Testis (tissue), 3 donors: ENCODE results near the gene EFEMP2. TPM values are rescaled to one million over a fixed set of nuclear protein-coding genes. Genes with fewer than 3 reads are reported as not detected.
A peak's percentile ranks its signal among the peaks of the same experiment; 100 is the strongest.

Experiments
- DNase-seq: peaks from one replicate; pipeline ENCODE4 v3.0.0-alpha.2; 2019
- H3K27ac ChIP-seq, 2 donors: fragments of 200-600 bp; sonication (generic); one replicate each; pipeline ENCODE4 v1.5.1; 2019
- H3K27me3 ChIP-seq: fragments of 200-600 bp; sonication (generic); one replicate; pipeline ENCODE4 v1.5.1; 2019
- H3K36me3 ChIP-seq: fragments of 200-600 bp; sonication (generic); one replicate; pipeline ENCODE4 v1.5.1; 2017; ENCODE audit warnings: low read depth; ENCODE audit errors: missing control alignments
- H3K4me1 ChIP-seq: fragments of 200-600 bp; sonication (generic); one replicate; pipeline ENCODE4 v1.5.1; 2019
- H3K4me3 ChIP-seq, 2 donors: fragments of 200-600 bp; sonication (generic); one replicate each; pipeline ENCODE4 v1.5.1; 2017 to 2019
- H3K9me3 ChIP-seq: fragments of 200-600 bp; sonication (generic); one replicate; pipeline ENCODE4 v1.5.1; 2017
- POLR2A ChIP-seq: fragments of 450-650 bp; IDR thresholded peaks from one replicate; pipeline ENCODE4 v1.6.1; 2017; ENCODE audit warnings: antibody characterized with exemption, mild to moderate bottlenecking, moderate library complexity
- WGBS, 2 donors: methylation state at CpG; one replicate each; pipeline ENCODE4 v1.1.5; 2018; 5-methylcytosine and 5-hydroxymethylcytosine counted together
- intact Hi-C: fragments of 100-400 bp; cut with DNase I; formaldehyde crosslinking; loops from one replicate; pipeline ENCODE4 v1.15.1; 2023; ENCODE audit warnings: low total_unique reads
- polyA plus RNA-seq: library from polyadenylated mRNA; stranded (reverse); fragments of 350-450 nt; fragmentation: Illumina TruSeq; extraction: RNeasy Lipid Tissue Mini Kit (QIAGEN cat#74804); gene quantifications from one replicate; pipeline ENCODE4 v1.2.3, GENCODE V29; 2014; ENCODE audit warnings: low read depth, low replicate concordance; ENCODE audit not compliant: insufficient read depth
- total RNA-seq, 2 donors: library from RNA; depleted of rRNA; stranded (reverse); fragments of >200 nt; gene quantifications; one replicate each; pipeline ENCODE4 v1.2.3, GENCODE V29; 2016
- TF ChIP-seq, protein P1 (sequence below), 3 experiments: fragments of 450-650 bp in 2 of 3; fragments of 200-600 bp in 1 of 3; sonication (generic) in 1 of 3; IDR thresholded peaks; one replicate each; pipeline ENCODE4 v1.5.1; 2016 to 2019; ENCODE audit warnings: antibody characterized with exemption in 3 of 3, mild to moderate bottlenecking in 2 of 3, moderate library complexity in 1 of 3

EFEMP2 gene
- total and polyA plus RNA-seq, 3 donors from 2014 or later, result 47.4 to 100 (median 52.4) TPM

DNA sequence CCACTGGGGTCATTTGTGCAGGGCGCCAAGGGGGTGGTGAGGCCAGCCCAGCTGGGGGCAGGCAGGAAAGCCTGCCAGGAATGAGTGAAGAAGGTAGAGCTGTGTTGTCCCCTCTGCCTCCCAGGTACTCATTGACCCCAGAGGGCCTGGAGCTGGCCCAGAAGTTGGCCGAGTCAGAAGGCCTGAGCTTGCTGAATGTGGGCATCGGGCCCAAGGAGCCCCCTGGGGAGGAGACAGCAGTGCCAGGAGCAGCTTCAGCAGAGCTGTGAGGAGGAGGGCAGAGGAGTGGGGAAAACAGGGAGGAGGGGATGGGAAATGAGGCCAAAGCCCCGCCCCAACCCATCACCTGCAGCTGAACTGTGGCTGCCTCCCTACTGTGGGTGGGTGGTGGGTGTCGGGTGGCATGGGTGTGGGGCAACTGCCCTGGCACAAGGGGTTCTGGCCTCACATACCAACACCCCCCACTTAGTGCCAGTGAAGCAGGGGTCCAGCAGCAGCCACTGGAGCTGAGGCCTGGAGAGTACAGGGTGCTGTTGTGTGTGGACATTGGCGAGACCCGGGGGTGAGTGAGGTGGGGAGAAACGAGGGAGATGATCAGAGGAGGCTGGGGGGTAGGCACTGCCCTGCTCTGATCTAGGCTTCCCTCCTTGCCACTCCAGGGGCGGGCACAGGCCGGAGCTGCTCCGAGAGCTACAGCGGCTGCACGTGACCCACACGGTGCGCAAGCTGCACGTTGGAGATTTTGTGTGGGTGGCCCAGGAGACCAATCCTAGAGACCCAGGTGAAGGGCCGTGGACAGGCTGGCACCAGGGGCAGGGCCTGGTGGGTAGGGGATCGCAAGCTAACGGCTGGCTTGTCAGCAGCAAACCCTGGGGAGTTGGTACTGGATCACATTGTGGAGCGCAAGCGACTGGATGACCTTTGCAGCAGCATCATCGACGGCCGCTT is 9.4 kb downstream of the EFEMP2 start:
- Histone ChIP-seq H3K9me3 (no peaks in the 10 kb centered on the region), H3K27ac (no peak overlapping the region), H3K4me1 (peaks cover 7% of the 10 kb centered on the region), H3K27me3 (no peaks in the 10 kb centered on the region), H3K4me3 (no peak overlapping the region), H3K36me3 (no peaks in the 10 kb centered on the region)
- DNase-seq, result no peak
- intact Hi-C loops, result no loop called here
- 86 to 88% methylated on average over 24 of the region's 24 CpGs for WGBS, 2 donors
- no peak for TF ChIP-seq POLR2A
- TF ChIP-seq, protein P1, sequence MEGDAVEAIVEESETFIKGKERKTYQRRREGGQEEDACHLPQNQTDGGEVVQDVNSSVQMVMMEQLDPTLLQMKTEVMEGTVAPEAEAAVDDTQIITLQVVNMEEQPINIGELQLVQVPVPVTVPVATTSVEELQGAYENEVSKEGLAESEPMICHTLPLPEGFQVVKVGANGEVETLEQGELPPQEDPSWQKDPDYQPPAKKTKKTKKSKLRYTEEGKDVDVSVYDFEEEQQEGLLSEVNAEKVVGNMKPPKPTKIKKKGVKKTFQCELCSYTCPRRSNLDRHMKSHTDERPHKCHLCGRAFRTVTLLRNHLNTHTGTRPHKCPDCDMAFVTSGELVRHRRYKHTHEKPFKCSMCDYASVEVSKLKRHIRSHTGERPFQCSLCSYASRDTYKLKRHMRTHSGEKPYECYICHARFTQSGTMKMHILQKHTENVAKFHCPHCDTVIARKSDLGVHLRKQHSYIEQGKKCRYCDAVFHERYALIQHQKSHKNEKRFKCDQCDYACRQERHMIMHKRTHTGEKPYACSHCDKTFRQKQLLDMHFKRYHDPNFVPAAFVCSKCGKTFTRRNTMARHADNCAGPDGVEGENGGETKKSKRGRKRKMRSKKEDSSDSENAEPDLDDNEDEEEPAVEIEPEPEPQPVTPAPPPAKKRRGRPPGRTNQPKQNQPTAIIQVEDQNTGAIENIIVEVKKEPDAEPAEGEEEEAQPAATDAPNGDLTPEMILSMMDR (IDR thresholded peaks at IDR 0.05), result no peak

DNA sequence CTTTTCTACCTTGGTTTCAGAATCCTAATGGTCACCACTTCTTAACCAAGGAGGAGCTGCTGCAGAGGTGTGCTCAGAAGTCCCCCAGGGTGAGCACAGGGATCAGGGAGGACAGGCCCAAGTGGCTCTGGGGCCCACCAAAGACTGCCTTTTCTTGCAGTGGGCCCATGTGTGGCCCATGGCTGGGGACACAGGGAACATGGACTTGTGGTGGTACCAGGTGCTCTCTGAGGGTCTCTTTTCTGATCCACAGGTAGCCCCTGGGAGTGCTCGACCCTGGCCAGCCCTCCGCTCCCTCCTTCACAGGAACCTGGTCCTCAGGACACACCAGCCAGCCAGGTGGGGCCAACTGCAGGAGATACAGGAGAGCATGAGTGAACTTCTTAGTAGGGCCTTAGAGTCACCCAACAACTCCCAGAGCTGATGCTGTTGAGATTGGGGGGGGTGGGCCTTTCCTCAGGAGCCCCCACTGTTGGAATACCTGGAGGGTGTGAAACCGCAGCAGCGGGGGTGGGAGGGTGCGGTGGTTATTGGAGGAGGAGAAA is 10.3 kb downstream of the EFEMP2 start:
- no peaks in the 10 kb centered on the region for H3K9me3 ChIP-seq
- H3K27me3 ChIP-seq, result no peaks in the 10 kb centered on the region
- no peak overlapping the region for H3K4me3 ChIP-seq
- no peak for DNase-seq
- TF ChIP-seq, protein P1 (IDR thresholded peaks at IDR 0.05), result no peak
- WGBS, 2 donors, result 78 to 95% methylated on average over 4 to 5 of the region's 5 CpGs
- H3K4me1 ChIP-seq, result peaks cover 7% of the 10 kb centered on the region
- no peaks in the 10 kb centered on the region for H3K36me3 ChIP-seq
- H3K27ac ChIP-seq, result no peak overlapping the region
- intact Hi-C loops, result no loop called here

DNA sequence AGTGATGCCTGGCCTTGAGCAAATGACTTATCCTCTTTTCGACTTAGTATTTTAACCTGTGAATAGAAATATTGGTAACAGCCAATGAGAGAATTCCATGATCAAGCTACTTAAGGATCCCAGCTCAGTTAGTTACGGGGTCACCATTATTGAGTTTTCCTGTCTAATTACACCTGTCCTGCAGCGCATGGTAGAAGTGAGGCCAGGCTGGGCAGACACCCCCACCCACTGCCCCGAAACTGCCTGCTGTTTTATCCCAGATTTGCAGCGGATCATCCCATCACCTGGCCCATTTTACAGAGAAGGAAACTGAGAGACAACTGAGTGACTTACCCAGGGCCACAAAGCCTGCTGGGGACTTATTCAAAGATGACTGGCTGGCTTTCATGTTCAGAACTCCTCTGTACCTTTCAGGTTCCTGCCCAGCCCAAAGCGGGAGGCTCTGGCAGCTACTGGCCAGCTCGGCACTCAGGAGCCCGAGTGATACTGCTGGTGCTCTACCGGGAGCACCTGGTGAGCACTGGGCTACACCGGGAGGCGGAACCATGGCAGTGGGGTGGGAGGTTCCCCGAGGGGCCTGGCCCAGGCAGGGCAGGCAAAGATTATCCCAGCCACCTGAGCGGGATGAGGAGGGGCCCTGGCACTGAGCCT is 10.9 kb downstream of the EFEMP2 start:
- H3K4me3 ChIP-seq, result peak overlapping the region in 1 of 2 donors; percentile 85
- DNase-seq, result no peak
- H3K4me1 ChIP-seq, result peaks cover 7% of the 10 kb centered on the region
- H3K36me3 ChIP-seq, result no peaks in the 10 kb centered on the region
- no peaks in the 10 kb centered on the region for H3K9me3 ChIP-seq
- TF ChIP-seq, protein P1 (IDR thresholded peaks at IDR 0.05), result no peak
- TF ChIP-seq POLR2A, result no peak
- H3K27me3 ChIP-seq, result no peaks in the 10 kb centered on the region
- H3K27ac ChIP-seq, result no peak overlapping the region
- intact Hi-C loops, result no loop called here
- WGBS, 2 donors, result 73 to 83% methylated on average over 5 to 13 of the region's 13 CpGs

DNA sequence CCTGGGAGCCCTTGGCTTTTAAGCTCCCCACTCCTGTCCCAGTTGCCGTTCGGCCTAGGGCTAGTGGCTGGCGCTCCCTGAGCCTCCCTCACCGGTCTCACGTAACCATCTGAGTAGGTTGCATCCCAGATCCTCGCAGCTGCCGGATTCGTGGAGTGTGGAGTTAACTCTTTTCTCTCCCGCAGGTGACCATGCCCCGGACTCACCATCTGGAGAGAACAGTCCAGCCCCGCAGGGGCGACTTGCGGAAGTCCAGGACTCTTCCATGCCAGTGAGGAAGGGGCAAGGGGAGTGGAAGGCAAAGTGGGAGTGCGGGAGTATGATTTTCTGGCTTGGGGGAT is 11.5 kb downstream of the EFEMP2 start:
- TF ChIP-seq POLR2A, result no peak
- TF ChIP-seq, protein P1 (IDR thresholded peaks at IDR 0.05), result no peak
- Histone ChIP-seq H3K4me3 (peak overlapping the region; percentile 85 to 97), H3K27ac (peak overlapping the region; percentile 88 to 94), H3K9me3 (no peaks in the 10 kb centered on the region), H3K36me3 (no peaks in the 10 kb centered on the region), H3K27me3 (no peaks in the 10 kb centered on the region), H3K4me1 (peaks cover 11% of the 10 kb centered on the region)
- WGBS, 2 donors, result 9 to 14% methylated on average over 1 to 14 of the region's 14 CpGs
- intact Hi-C loops, result no loop called here
- DNase-seq, result no peak
